Smooth muscle cell (in vitro differentiated cells): Measurements from ENCODE around the gene COG5. TPM values are rescaled to one million over a fixed set of nuclear protein-coding genes. Genes with fewer than 3 reads are reported as not detected.

Experiments
- DNase-seq: peaks from one replicate; lab custom pipeline; 2025; ENCODE audit not compliant: unreplicated experiment; lab: John Stamatoyannopoulos, UW
- H2AFZ ChIP-seq: fragments of 200-600 bp; sonication (generic); 2 replicates; pipeline ENCODE4 v1.6.0; 2016; ENCODE audit warnings: antibody characterized with exemption, low read depth, mild to moderate bottlenecking
- H3F3A ChIP-seq: fragments of 200-600 bp; sonication (generic); 2 replicates; pipeline ENCODE4 v1.6.0; 2017; ENCODE audit warnings: antibody characterized with exemption, low read depth
- H3K27ac ChIP-seq: fragments of 200-600 bp; sonication (generic); 2 replicates; pipeline ENCODE4 v1.5.1; 2016; ENCODE audit warnings: low read depth, mild to moderate bottlenecking
- H3K27me3 ChIP-seq: fragments of 200-600 bp; sonication (generic); 2 replicates; pipeline ENCODE4 v1.6.1; 2016; ENCODE audit warnings: low read depth, mild to moderate bottlenecking
- H3K36me3 ChIP-seq: fragments of 200-600 bp; sonication (generic); 2 replicates; pipeline ENCODE4 v1.5.1; 2016; ENCODE audit warnings: low read depth
- H3K4me1 ChIP-seq: fragments of 200-600 bp; sonication (generic); 2 replicates; pipeline ENCODE4 v1.5.1; 2016; ENCODE audit warnings: low read depth
- H3K4me2 ChIP-seq: fragments of 200-600 bp; sonication (generic); 2 replicates; pipeline ENCODE4 v1.6.0; 2016; ENCODE audit warnings: mild to moderate bottlenecking
- H3K4me3 ChIP-seq: fragments of 200-600 bp; sonication (generic); 2 replicates; pipeline ENCODE4 v1.5.1; 2016; ENCODE audit warnings: mild to moderate bottlenecking
- H3K79me2 ChIP-seq: fragments of 200-600 bp; sonication (generic); 2 replicates; pipeline ENCODE4 v1.6.0; 2016; ENCODE audit warnings: low read depth, mild to moderate bottlenecking
- H3K9ac ChIP-seq: fragments of 200-600 bp; sonication (generic); 2 replicates; pipeline ENCODE4 v1.6.0; 2016; ENCODE audit warnings: low read depth
- H3K9me3 ChIP-seq: fragments of 200-600 bp; sonication (generic); replicated peaks from 2 replicates; pipeline ENCODE4 v1.5.1; 2016; ENCODE audit warnings: low read depth
- H4K20me1 ChIP-seq: fragments of 200-600 bp; sonication (generic); 2 replicates; pipeline ENCODE4 v1.6.0; 2016; ENCODE audit warnings: low read depth
- WGBS: methylation state at CpG from one replicate; pipeline ENCODE4 v1.1.7; 2016; ENCODE audit warnings: low lambda C conversion rate; 5-methylcytosine and 5-hydroxymethylcytosine counted together
- polyA plus RNA-seq: library from polyadenylated mRNA; unstranded; fragments of >200 nt; fragmentation: Nextera tagmentation; extraction: Ambion mirVana; gene quantifications from 2 replicates; pipeline ENCODE4 v1.2.1, GENCODE V29; 2016
- total RNA-seq: library from RNA; depleted of rRNA; stranded (reverse); fragments of >200 nt; gene quantifications from 2 replicates; pipeline ENCODE4 v1.2.3, GENCODE V29; 2014
- TF ChIP-seq, protein P1 (sequence below): fragments of 200-600 bp; sonication (generic); IDR thresholded peaks from 2 replicates; pipeline ENCODE4 v1.5.1; 2017; ENCODE audit warnings: borderline replicate concordance, mild to moderate bottlenecking, antibody characterized with exemption; ENCODE audit not compliant: insufficient read depth, poor library complexity, severe bottlenecking

Gene COG5
- total and polyA plus RNA-seq, 2 experiments from 2014 or later: 24.3 to 44.3 TPM

DNA sequence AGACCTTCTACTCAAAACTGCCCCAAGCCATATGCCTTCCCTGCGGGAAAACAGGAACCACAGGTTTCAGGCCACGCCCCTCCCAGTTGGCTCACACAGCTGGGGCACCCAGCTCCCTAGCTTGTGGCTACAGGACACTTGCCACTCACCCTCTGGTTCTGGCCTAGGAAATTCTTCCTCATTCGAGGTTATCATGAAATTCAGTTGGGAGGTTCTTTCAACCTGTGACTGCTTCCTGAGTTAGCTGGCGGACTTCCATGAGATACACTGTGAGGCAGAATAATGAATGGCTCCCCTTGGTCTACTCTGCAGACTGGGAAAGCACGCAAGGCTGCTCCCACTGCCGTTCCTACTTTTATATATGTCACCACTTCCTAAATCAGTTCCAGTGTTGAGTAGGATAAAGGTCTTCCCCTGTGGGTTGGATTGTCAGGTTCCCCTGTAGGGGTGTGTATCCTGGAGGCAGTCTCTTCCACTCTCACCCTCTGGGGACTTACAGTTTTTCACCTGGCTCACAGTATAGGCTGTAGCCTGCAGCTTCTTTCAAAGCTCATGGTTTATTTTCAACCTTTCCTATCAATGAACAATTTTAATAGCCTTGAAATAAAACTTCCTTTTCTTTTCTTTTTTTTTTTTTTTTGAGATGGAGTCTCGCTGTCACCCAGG, 56.9 kb downstream of the COG5 start:
- no peak overlapping the region for H3K27ac ChIP-seq
- H3K4me2 ChIP-seq: no peak overlapping the region
- WGBS: 91% methylated on average over 7 of the region's 7 CpGs
- H3K36me3 ChIP-seq: no peaks in the 10 kb centered on the region
- H3F3A ChIP-seq: no peaks in the 10 kb centered on the region
- no peak overlapping the region for H2AFZ ChIP-seq
- no peak overlapping the region for H3K9ac ChIP-seq
- no peaks in the 10 kb centered on the region for H3K79me2 ChIP-seq
- H4K20me1 ChIP-seq: peaks cover 9% of the 10 kb centered on the region
- TF ChIP-seq, protein P1, sequence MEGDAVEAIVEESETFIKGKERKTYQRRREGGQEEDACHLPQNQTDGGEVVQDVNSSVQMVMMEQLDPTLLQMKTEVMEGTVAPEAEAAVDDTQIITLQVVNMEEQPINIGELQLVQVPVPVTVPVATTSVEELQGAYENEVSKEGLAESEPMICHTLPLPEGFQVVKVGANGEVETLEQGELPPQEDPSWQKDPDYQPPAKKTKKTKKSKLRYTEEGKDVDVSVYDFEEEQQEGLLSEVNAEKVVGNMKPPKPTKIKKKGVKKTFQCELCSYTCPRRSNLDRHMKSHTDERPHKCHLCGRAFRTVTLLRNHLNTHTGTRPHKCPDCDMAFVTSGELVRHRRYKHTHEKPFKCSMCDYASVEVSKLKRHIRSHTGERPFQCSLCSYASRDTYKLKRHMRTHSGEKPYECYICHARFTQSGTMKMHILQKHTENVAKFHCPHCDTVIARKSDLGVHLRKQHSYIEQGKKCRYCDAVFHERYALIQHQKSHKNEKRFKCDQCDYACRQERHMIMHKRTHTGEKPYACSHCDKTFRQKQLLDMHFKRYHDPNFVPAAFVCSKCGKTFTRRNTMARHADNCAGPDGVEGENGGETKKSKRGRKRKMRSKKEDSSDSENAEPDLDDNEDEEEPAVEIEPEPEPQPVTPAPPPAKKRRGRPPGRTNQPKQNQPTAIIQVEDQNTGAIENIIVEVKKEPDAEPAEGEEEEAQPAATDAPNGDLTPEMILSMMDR: no peak
- no peak overlapping the region for H3K4me3 ChIP-seq
- H3K4me1 ChIP-seq: no peaks in the 10 kb centered on the region
- no peak for DNase-seq
- no peaks in the 10 kb centered on the region for H3K9me3 ChIP-seq
- no peaks in the 10 kb centered on the region for H3K27me3 ChIP-seq

DNA sequence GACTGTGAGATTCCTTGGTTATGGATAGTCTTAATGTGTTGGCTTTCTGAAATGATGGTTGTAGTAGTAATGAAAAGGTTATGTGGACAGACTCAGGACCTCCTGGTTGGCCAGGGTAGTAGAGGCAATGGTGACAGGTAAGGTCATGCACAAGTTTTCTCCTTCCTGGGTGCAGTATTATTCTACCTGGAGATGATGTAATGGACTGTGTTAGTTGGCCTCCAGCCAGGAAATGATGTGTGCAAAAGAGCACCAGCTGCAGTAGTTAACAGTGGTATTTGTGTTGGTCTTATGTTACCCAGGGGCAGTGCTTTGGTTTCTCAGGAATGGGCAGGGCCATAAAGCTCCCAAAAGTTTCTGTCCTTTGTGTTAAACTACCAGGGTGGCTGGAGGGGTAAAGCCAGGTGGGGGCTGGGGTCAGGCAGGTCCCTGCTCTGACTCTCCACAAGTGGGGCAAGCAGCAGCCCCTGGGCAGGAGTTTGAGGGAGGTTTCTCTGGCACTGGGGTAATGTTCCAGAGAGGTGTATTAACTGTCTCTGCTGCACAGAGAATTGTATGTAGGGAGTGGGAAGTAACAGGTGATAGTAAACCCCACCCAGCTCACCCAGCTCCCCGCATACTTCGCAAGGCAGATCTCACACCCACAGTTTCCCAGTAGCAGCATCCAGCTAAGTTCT, 57.6 kb downstream of the COG5 start:
- 87% methylated on average over 2 of the region's 2 CpGs for WGBS

DNA sequence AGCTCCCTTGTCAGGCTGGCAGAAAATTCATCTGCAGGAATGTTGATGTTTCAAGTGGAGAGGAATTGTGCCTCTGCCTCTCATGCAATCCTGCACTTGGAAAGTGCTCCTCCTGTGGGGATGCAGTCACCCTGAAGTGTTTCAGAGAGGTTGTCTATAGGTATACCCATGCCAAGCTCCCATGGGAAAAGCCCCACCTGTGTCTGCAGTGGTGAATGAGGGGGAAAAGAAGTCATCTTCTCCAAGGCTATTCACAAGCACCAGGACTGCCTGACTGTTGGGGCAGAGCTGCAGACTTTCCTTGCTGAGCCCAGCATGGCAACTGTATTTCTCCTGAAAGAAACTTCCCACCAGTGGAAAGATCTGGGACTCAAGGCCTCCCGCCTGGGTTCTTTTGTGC, 58.4 kb downstream of the COG5 start:
- TF ChIP-seq, protein P1: no peak
- peaks cover 17% of the 10 kb centered on the region for H4K20me1 ChIP-seq
- no peaks in the 10 kb centered on the region for H3F3A ChIP-seq
- no peaks in the 10 kb centered on the region for H3K9me3 ChIP-seq
- no peak overlapping the region for H3K4me3 ChIP-seq
- WGBS: 100% methylated on average over 1 of the region's 1 CpG
- no peak overlapping the region for H3K9ac ChIP-seq
- no peaks in the 10 kb centered on the region for H3K36me3 ChIP-seq
- no peak overlapping the region for H3K27ac ChIP-seq
- no peak for DNase-seq
- H3K4me2 ChIP-seq: no peak overlapping the region
- H2AFZ ChIP-seq: no peak overlapping the region
- H3K27me3 ChIP-seq: no peaks in the 10 kb centered on the region
- no peaks in the 10 kb centered on the region for H3K4me1 ChIP-seq
- no peaks in the 10 kb centered on the region for H3K79me2 ChIP-seq

More for the DNA sequence above, 57.6 kb downstream of the COG5 start:
- H4K20me1 ChIP-seq: peaks cover 11% of the 10 kb centered on the region
- H3F3A ChIP-seq: no peaks in the 10 kb centered on the region
- H3K4me1 ChIP-seq: no peaks in the 10 kb centered on the region
- no peaks in the 10 kb centered on the region for H3K36me3 ChIP-seq
- H2AFZ ChIP-seq: no peak overlapping the region
- H3K27me3 ChIP-seq: no peaks in the 10 kb centered on the region
- DNase-seq: no peak
- TF ChIP-seq, protein P1: no peak
- no peak overlapping the region for H3K27ac ChIP-seq
- H3K9me3 ChIP-seq: no peaks in the 10 kb centered on the region
- no peak overlapping the region for H3K4me3 ChIP-seq
- H3K9ac ChIP-seq: no peak overlapping the region
- no peak overlapping the region for H3K4me2 ChIP-seq
- no peaks in the 10 kb centered on the region for H3K79me2 ChIP-seq
